Measurements from ENCODE around the gene SLC6A17.

DNA sequence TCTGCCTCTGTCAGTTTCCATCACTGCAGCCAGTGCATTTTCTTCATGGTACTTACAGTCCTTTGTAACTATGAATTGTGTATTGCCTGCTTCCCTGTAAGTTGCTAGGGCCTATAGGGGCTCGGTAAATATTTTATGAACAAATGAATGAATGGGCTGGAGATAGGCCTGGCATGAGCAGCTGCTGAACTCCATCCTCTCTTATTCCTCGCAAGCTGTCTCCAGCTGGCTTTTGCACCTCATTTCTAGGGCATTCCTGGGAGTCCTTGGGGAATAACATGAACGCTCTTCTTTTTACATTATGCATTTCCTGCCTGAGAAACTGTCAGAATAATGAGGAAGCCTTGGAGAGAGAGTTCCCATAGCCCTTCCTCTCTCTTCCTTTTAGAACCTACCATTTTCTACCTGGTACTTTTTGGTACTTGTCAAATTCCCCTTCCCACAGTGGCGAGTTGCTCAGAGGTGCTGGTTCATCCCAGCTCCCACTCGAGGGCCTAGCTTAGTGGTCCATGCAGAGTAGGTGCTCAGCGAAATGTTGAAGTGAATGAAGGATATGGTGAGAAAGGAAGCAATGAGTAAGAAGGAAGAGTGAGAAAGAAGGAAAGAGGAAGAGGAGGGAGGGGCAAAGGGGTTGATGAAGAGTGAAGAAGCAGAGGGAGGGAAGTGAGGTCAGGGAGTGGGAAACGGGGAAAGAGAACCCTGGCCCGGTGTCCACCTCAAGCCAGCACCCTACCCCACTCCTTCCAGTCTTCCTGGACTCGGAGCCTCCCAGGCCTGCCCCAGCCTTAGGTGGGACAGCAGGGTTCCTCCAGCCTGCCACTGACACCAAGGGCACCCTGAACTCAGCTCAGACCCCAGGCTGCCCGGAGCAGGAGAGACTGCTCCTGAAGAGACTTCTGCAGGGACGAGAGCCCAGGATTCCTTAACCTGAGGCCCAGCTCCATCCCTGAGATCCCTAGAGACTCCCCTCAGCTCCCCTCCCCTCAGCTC is 89.4 kb downstream of the SLC6A17 start:
- no peak for TF ChIP-seq EZH2phosphoT487 (IDR thresholded peaks at IDR 0.05; ENCODE audit: low read length)
- TF ChIP-seq EZH2 (optimal IDR thresholded peaks at IDR 0.05; ENCODE audit: low read depth, low read length): no peak
- TF ChIP-seq, protein P1, sequence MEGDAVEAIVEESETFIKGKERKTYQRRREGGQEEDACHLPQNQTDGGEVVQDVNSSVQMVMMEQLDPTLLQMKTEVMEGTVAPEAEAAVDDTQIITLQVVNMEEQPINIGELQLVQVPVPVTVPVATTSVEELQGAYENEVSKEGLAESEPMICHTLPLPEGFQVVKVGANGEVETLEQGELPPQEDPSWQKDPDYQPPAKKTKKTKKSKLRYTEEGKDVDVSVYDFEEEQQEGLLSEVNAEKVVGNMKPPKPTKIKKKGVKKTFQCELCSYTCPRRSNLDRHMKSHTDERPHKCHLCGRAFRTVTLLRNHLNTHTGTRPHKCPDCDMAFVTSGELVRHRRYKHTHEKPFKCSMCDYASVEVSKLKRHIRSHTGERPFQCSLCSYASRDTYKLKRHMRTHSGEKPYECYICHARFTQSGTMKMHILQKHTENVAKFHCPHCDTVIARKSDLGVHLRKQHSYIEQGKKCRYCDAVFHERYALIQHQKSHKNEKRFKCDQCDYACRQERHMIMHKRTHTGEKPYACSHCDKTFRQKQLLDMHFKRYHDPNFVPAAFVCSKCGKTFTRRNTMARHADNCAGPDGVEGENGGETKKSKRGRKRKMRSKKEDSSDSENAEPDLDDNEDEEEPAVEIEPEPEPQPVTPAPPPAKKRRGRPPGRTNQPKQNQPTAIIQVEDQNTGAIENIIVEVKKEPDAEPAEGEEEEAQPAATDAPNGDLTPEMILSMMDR (IDR thresholded peaks at IDR 0.05; ENCODE audit: low read length): no peak

All from MM.1S (cell line).